Activated B cell treated with CpG ODN at 0.5 μM for 24 hours (primary cell): Measurements from ENCODE around the gene HPCA. TPM values are rescaled to one million over a fixed set of nuclear protein-coding genes. Genes with fewer than 3 reads are reported as not detected.

ENCODE experiments used
- ATAC-seq: fragments of 200-7000 bp; cut with Tn5 transposase; one replicate; pipeline ENCODE4 v1.10.0; 2021; ENCODE audit warnings: low read depth, mild to moderate bottlenecking, moderate library complexity
- CTCF ChIA-PET: fragments of 350-600 bp; sonication (Branson Sonifier 250); formaldehyde crosslinking; loops from one replicate; lab custom pipeline; 2021; ENCODE audit warnings: antibody characterized with exemption; lab: Charles Lee
- POLR2A ChIA-PET: fragments of 350-600 bp; sonication (Branson Sonifier 250); formaldehyde crosslinking; loops from one replicate; lab custom pipeline; 2021; ENCODE audit warnings: antibody characterized with exemption; lab: Charles Lee
- DNase-seq: peaks from one replicate; pipeline ENCODE4 v3.0.0; 2022
- H3K27ac Mint-ChIP-seq: one replicate; pipeline ENCODE4 v1.8.0; 2020; ENCODE audit warnings: mixed read lengths
- H3K27me3 Mint-ChIP-seq: one replicate; pipeline ENCODE4 v1.8.0; 2021; ENCODE audit warnings: mixed read lengths
- H3K36me3 Mint-ChIP-seq: one replicate; pipeline ENCODE4 v1.8.0; 2021; ENCODE audit warnings: low read depth, mixed read lengths
- H3K4me1 Mint-ChIP-seq: one replicate; pipeline ENCODE4 v1.8.0; 2021; ENCODE audit warnings: mixed read lengths
- H3K4me3 Mint-ChIP-seq: one replicate; pipeline ENCODE4 v1.8.0; 2020; ENCODE audit warnings: mild to moderate bottlenecking, mixed read lengths
- H3K9me3 Mint-ChIP-seq: one replicate; pipeline ENCODE4 v1.8.0; 2020; ENCODE audit warnings: mixed read lengths
- intact Hi-C: fragments of 100-400 bp; cut with micrococcal nuclease; formaldehyde crosslinking; loops from one replicate; pipeline ENCODE4 v1.15.1; 2024
- total RNA-seq: library from RNA; stranded (reverse); gene quantifications from 2 replicates; pipeline ENCODE4 v1.2.3, GENCODE V29; 2022
- TF ChIP-seq, protein P1 (sequence below): fragments of 200-600 bp; IDR thresholded peaks from one replicate; pipeline ENCODE4 v1.8.0; 2022; ENCODE audit warnings: antibody characterized with exemption, mild to moderate bottlenecking

Gene HPCA
- total RNA-seq, 1 donor from 2014 or later = not detected

DNA sequence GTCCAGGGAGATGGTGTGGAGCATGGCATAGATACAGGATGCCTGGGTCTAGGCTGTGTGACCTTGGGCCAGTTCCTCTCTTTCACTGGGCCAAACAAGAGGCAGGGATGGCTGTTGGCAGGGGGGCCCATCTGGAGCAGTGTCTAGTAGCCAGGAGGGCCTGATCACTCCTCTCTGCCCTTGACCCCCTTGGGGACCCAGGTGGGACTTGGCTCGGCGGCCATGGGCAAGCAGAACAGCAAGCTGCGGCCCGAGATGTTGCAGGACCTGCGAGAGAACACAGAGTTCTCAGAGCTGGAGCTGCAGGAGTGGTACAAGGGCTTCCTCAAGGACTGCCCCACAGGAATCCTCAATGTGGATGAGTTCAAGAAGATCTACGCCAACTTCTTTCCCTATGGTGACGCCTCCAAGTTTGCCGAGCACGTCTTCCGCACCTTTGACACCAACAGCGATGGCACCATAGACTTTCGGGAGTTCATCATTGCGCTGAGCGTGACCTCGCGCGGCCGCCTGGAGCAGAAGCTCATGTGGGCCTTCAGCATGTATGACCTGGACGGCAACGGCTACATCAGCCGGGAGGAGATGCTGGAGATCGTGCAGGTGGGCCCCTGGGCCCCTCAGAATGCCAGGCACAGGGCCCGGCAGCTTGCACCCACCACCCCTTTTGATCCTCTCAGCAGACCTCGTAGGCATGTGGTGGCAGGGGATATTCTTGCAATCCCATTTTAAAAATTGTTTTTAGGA lies 2.6 kb downstream of the HPCA start:
- TF ChIP-seq, protein P1, sequence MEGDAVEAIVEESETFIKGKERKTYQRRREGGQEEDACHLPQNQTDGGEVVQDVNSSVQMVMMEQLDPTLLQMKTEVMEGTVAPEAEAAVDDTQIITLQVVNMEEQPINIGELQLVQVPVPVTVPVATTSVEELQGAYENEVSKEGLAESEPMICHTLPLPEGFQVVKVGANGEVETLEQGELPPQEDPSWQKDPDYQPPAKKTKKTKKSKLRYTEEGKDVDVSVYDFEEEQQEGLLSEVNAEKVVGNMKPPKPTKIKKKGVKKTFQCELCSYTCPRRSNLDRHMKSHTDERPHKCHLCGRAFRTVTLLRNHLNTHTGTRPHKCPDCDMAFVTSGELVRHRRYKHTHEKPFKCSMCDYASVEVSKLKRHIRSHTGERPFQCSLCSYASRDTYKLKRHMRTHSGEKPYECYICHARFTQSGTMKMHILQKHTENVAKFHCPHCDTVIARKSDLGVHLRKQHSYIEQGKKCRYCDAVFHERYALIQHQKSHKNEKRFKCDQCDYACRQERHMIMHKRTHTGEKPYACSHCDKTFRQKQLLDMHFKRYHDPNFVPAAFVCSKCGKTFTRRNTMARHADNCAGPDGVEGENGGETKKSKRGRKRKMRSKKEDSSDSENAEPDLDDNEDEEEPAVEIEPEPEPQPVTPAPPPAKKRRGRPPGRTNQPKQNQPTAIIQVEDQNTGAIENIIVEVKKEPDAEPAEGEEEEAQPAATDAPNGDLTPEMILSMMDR = no peak
- POLR2A ChIA-PET = no interaction called here
- no peaks in the 10 kb centered on the region for H3K9me3 Mint-ChIP-seq

DNA sequence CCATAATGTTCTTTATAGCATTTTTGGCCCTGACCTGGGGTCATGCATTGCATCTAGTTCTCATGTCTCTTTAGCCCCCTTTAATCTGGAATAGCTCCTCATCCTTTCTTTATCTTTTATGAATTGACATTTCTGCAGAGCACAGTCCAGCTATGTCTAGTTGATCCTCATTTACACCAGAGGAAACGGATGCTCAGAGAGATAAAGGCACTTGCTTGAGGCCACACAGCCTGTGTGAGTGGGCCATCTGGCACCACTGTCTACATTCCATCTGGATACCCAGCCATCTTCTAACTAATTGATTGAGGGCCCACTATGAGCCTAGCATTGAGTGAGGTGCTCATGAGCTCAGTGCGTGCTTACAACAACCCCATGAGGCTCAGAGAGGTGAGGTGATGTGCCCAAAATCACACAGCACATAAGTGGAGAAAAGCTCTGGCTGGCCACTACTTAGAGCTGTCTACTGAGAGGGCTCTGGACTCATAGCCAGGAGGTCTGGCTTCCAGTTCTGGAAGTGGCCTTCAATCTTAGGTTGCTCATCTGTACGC lies 3.5 kb downstream of the HPCA start:
- ChIA-PET POLR2A (no interaction called here), CTCF (interaction anchor here (1.2 kb wide), 1 partner anchor 15 kb away, joined by 3 read pairs; no protein-coding TSS in a partner anchor)
- intact Hi-C loops = no loop called here
- TF ChIP-seq, protein P1 = no peak
- Mint-ChIP-seq H3K4me1 (peaks cover 25% of the 10 kb centered on the region), H3K4me3 (no peak overlapping the region), H3K27ac (no peak overlapping the region), H3K27me3 (peaks cover 73% of the 10 kb centered on the region), H3K9me3 (no peaks in the 10 kb centered on the region), H3K36me3 (no peaks in the 10 kb centered on the region)
- DNase-seq (no peak), ATAC-seq (no peak)

More for the DNA sequence above, 2.6 kb downstream of the HPCA start:
- no peaks in the 10 kb centered on the region for H3K36me3 Mint-ChIP-seq
- H3K27me3 Mint-ChIP-seq = peaks cover 78% of the 10 kb centered on the region
- DNase-seq = no peak
- H3K27ac Mint-ChIP-seq = no peak overlapping the region
- intact Hi-C loops = no loop called here
- peaks cover 25% of the 10 kb centered on the region for H3K4me1 Mint-ChIP-seq
- CTCF ChIA-PET = no interaction called here
- H3K4me3 Mint-ChIP-seq = no peak overlapping the region
- no peak for ATAC-seq

DNA sequence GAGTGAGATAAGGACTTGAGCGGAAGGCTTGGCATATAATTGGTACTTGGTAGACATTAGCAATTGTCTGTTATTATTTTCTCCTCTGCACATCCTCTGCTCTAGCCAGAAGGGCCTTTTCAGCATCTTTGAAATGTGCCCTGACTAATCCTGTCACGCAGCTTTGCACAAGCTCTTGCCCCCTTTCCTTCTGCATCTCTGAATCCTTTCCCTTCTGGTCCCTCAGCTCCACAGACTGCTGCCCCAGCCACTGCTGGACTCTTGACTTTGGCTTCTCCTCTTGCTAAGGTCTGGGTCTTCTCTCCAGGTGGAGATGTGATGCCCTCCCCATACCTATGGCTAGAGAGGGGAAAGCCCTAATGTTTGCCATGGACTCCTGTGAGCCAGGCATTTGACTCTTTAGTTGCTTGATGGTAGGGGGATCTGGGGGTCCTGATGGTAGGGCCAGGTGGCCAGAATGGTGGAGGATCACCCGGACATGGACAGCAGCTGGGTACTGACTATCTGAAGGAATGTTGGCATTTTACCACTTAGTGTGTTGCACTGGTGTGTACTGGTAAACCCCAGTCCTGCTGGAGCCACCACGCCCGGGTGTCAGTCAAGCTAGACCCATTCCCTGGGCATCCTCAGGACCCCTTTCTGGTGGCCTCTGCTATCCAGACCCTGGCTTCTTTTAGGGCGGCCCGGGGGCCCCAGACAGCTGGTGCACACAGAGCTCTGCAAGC lies 4.4 kb downstream of the HPCA start:
- Mint-ChIP-seq H3K9me3 (no peaks in the 10 kb centered on the region), H3K27me3 (peaks cover 67% of the 10 kb centered on the region), H3K27ac (no peak overlapping the region), H3K4me3 (no peak overlapping the region), H3K4me1 (peaks cover 21% of the 10 kb centered on the region), H3K36me3 (no peaks in the 10 kb centered on the region)
- DNase-seq = no peak
- ATAC-seq = no peak
- intact Hi-C loops = no loop called here
- POLR2A ChIA-PET = no interaction called here
- TF ChIP-seq, protein P1 = no peak
- CTCF ChIA-PET = interaction anchor here (1.2 kb wide), 1 partner anchor 15 kb away, joined by 3 read pairs; no protein-coding TSS in a partner anchor

DNA sequence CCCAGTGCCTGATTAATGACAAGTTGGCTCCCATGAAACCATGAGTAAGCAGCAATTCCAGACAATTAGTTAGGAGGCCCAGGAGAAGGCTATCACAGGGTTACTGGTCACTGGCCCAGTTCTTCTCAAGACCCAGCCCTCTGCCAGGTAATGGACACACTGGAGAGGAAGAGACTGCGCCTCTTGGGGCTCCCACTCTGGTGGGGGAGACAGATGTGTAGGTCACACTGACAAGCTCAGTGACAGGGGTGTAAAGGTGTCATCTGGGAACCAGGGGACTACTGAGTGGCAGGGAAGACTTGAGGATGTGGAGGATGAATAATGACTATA lies 4.9 kb downstream of the HPCA start:
- Mint-ChIP-seq H3K27ac (no peak overlapping the region), H3K4me1 (peaks cover 20% of the 10 kb centered on the region), H3K9me3 (no peaks in the 10 kb centered on the region), H3K4me3 (no peak overlapping the region), H3K36me3 (no peaks in the 10 kb centered on the region), H3K27me3 (peaks cover 67% of the 10 kb centered on the region)
- DNase-seq = no peak
- CTCF ChIA-PET = interaction anchor here (1.2 kb wide), 1 partner anchor 16 kb away, joined by 3 read pairs; no protein-coding TSS in a partner anchor
- POLR2A ChIA-PET = no interaction called here
- ATAC-seq = no peak
- TF ChIP-seq, protein P1 = no peak
- intact Hi-C loops = no loop called here

DNA sequence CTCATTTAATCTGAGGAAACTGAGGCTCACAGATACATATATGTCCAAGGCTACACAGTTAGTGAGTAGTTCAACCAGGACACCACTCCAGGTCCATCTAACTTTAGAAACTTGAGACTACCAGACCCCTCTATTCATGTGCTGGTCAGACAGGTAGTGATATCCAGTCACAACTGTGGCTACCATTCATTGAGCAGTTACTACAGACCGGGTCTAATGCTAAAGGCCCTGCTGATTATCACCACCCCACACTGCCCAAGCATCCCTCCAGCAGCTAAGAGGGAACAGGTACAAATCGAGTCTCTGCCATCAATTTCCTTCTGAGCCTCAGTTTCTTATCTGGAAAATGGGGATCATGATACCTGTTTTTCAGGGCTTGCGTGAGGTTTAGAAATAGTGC lies 5.3 kb downstream of the HPCA start:
- Mint-ChIP-seq H3K36me3 (no peaks in the 10 kb centered on the region), H3K9me3 (no peaks in the 10 kb centered on the region), H3K27ac (no peak overlapping the region), H3K4me3 (no peak overlapping the region), H3K27me3 (peaks cover 65% of the 10 kb centered on the region), H3K4me1 (peaks cover 20% of the 10 kb centered on the region)
- DNase-seq = no peak
- intact Hi-C loops = no loop called here
- POLR2A ChIA-PET = no interaction called here
- TF ChIP-seq, protein P1 = no peak
- ATAC-seq = no peak
- CTCF ChIA-PET = interaction anchor here (1.1 to 1.5 kb wide), 3 partner anchors 19 to 372 kb away, joined by 3 to 6 read pairs (median 4); no protein-coding TSS in a partner anchor
